ENCODE data around the gene RSAD1.

The RSAD1 gene

GRCh38 chr17:50447870-50448595 is 30.6 kb upstream of the RSAD1 start:
- no peak for DNase-seq (ENCODE audit: extremely low spot score)
- ChIA-PET POLR2A (interaction anchor here (0.8 kb wide), 1 partner anchor 22 kb away, joined by 4 read pairs; the partner anchor contains the start of gene ACSF2), CTCF (no interaction called here)
- TF ChIP-seq SUZ12 (IDR thresholded peaks at IDR 0.05) (no peak), TARDBP (IDR thresholded peaks at IDR 0.05) (no peak), L3MBTL2 (conservative IDR thresholded peaks at IDR 0.05) (no peak), HDGF (IDR thresholded peaks at IDR 0.05; ENCODE audit: borderline replicate concordance) (no peak), FOXA1 (IDR thresholded peaks at IDR 0.05) (no peak), ZNF384 (IDR thresholded peaks at IDR 0.05) (no peak), FOXK2 (IDR thresholded peaks at IDR 0.05) (no peak), BHLHE40 (IDR thresholded peaks at IDR 0.05; ENCODE audit: borderline replicate concordance) (no peak)

GRCh38 chr17:50448643-50449042 is 30.0 kb upstream of the RSAD1 start:
- CTCF ChIA-PET, result no interaction called here

GRCh38 chr17:50451943-50452629 is 26.6 kb upstream of the RSAD1 start:
- ChIA-PET POLR2A (no interaction called here), CTCF (interaction anchor here (0.7 to 0.9 kb wide), 2 partner anchors 22 to 25 kb away, joined by 3 to 5 read pairs; no protein-coding TSS in a partner anchor)
- DNase-seq (ENCODE audit: extremely low spot score), result no peak
- TF ChIP-seq FOXK2 (IDR thresholded peaks at IDR 0.05) (no peak), ARNT (IDR thresholded peaks at IDR 0.05) (no peak), FOXA1 (IDR thresholded peaks at IDR 0.05) (no peak), FOXM1 (IDR thresholded peaks at IDR 0.05; ENCODE audit: borderline replicate concordance) (no peak), L3MBTL2 (conservative IDR thresholded peaks at IDR 0.05) (no peak), CTBP1 (IDR thresholded peaks at IDR 0.05; ENCODE audit: borderline replicate concordance) (no peak), LEF1 (IDR thresholded peaks at IDR 0.05; ENCODE audit: borderline replicate concordance) (no peak)

More at GRCh38 chr17:50448643-50449042, 30.0 kb upstream of the RSAD1 start:
- POLR2A ChIA-PET, result no interaction called here
- no peak for TF ChIP-seq TARDBP (IDR thresholded peaks at IDR 0.05)
- TF ChIP-seq LEF1 (IDR thresholded peaks at IDR 0.05; ENCODE audit: borderline replicate concordance), result no peak
- TF ChIP-seq FOXK2 (IDR thresholded peaks at IDR 0.05), result no peak
- no peak for TF ChIP-seq SUZ12 (IDR thresholded peaks at IDR 0.05)
- TF ChIP-seq ARNT (IDR thresholded peaks at IDR 0.05), result no peak
- no peak for DNase-seq (ENCODE audit: extremely low spot score)

- POLR2A ChIA-PET, result no interaction called here
- DNase-seq (ENCODE audit: extremely low spot score), result no peak
- TF ChIP-seq TARDBP (IDR thresholded peaks at IDR 0.05), result no peak
- TF ChIP-seq HDGF (IDR thresholded peaks at IDR 0.05; ENCODE audit: borderline replicate concordance), result no peak
- TF ChIP-seq L3MBTL2 (conservative IDR thresholded peaks at IDR 0.05), result no peak
- no peak for TF ChIP-seq FOXM1 (IDR thresholded peaks at IDR 0.05; ENCODE audit: borderline replicate concordance)
- no peak for TF ChIP-seq SUZ12 (IDR thresholded peaks at IDR 0.05)
- no peak for TF ChIP-seq LEF1 (IDR thresholded peaks at IDR 0.05; ENCODE audit: borderline replicate concordance)
- TF ChIP-seq NFRKB (IDR thresholded peaks at IDR 0.05), result no peak
- TF ChIP-seq BHLHE40 (IDR thresholded peaks at IDR 0.05; ENCODE audit: borderline replicate concordance), result no peak
- TF ChIP-seq CTBP1 (IDR thresholded peaks at IDR 0.05; ENCODE audit: borderline replicate concordance), result no peak
- TF ChIP-seq ZNF384 (IDR thresholded peaks at IDR 0.05), result no peak
- no peak for TF ChIP-seq SP1 (IDR thresholded peaks at IDR 0.05)
- TF ChIP-seq ARNT (IDR thresholded peaks at IDR 0.05), result no peak
- TF ChIP-seq ELF4 (IDR thresholded peaks at IDR 0.05), result no peak
- no peak for TF ChIP-seq FOXA1 (IDR thresholded peaks at IDR 0.05)
- CTCF ChIA-PET, result interaction anchor here (0.9 kb wide), 1 partner anchor 26 kb away, joined by 5 read pairs; no protein-coding TSS in a partner anchor
These were observed 25.9 kb upstream of the RSAD1 start for GRCh38 chr17:50452630-50453300.

GRCh38 chr17:50453901-50454300 is 24.8 kb upstream of the RSAD1 start:
- CTCF ChIA-PET, result no interaction called here
- POLR2A ChIA-PET, result no interaction called here
- DNase-seq (ENCODE audit: extremely low spot score), result no peak
- TF ChIP-seq FOXM1 (IDR thresholded peaks at IDR 0.05; ENCODE audit: borderline replicate concordance) (no peak), CTBP1 (IDR thresholded peaks at IDR 0.05; ENCODE audit: borderline replicate concordance) (no peak), NFRKB (IDR thresholded peaks at IDR 0.05) (no peak), ELF4 (IDR thresholded peaks at IDR 0.05) (no peak), SUZ12 (IDR thresholded peaks at IDR 0.05) (no peak), FOXA1 (IDR thresholded peaks at IDR 0.05) (no peak), BHLHE40 (IDR thresholded peaks at IDR 0.05; ENCODE audit: borderline replicate concordance) (no peak), FOXK2 (IDR thresholded peaks at IDR 0.05) (no peak)

GRCh38 chr17:50457621-50458020 is 21.0 kb upstream of the RSAD1 start:
- TF ChIP-seq SP1 (IDR thresholded peaks at IDR 0.05) (no peak), ARNT (IDR thresholded peaks at IDR 0.05) (no peak), FOXK2 (IDR thresholded peaks at IDR 0.05) (no peak), BHLHE40 (IDR thresholded peaks at IDR 0.05; ENCODE audit: borderline replicate concordance) (no peak), LEF1 (IDR thresholded peaks at IDR 0.05; ENCODE audit: borderline replicate concordance) (no peak), ELF4 (IDR thresholded peaks at IDR 0.05) (no peak), NFRKB (IDR thresholded peaks at IDR 0.05) (no peak), FOXM1 (IDR thresholded peaks at IDR 0.05; ENCODE audit: borderline replicate concordance) (no peak), L3MBTL2 (conservative IDR thresholded peaks at IDR 0.05) (no peak), PKNOX1 (IDR thresholded peaks at IDR 0.05) (no peak), SUZ12 (IDR thresholded peaks at IDR 0.05) (no peak), TARDBP (IDR thresholded peaks at IDR 0.05) (no peak)
- CTCF ChIA-PET, result interaction anchor here (1.6 kb wide), 1 partner anchor 15 kb away, joined by 6 read pairs; no protein-coding TSS in a partner anchor
- POLR2A ChIA-PET, result no interaction called here
- DNase-seq (ENCODE audit: extremely low spot score), result no peak

GRCh38 chr17:50458270-50458669 is 20.4 kb upstream of the RSAD1 start:
- CTCF ChIA-PET, result interaction anchor here (1.6 kb wide), 1 partner anchor 14 kb away, joined by 6 read pairs; no protein-coding TSS in a partner anchor
- no peak for TF ChIP-seq FOXM1 (IDR thresholded peaks at IDR 0.05; ENCODE audit: borderline replicate concordance)
- TF ChIP-seq ARNT (IDR thresholded peaks at IDR 0.05), result no peak
- TF ChIP-seq NFRKB (IDR thresholded peaks at IDR 0.05), result no peak
- no peak for TF ChIP-seq CTBP1 (IDR thresholded peaks at IDR 0.05; ENCODE audit: borderline replicate concordance)
- DNase-seq (ENCODE audit: extremely low spot score), result no peak
- POLR2A ChIA-PET, result no interaction called here
